SK-N-SH treated with all-trans-retinoic acid at 6 μM for 48 hours (cell line): ENCODE results near the gene TMEM31.

Source experiments
- CSDC2 ChIP-seq: fragments of 250-450 bp; sonication (Bioruptor Pico); IDR thresholded peaks from 2 replicates; pipeline ENCODE4 v1.5.0; 2020; ENCODE audit warnings: mild to moderate bottlenecking, moderate library complexity
- GLIS3 ChIP-seq: fragments of 250-450 bp; sonication (Bioruptor Pico); IDR thresholded peaks from 2 replicates; pipeline ENCODE4 v1.5.0; 2020; ENCODE audit warnings: mild to moderate bottlenecking, moderate library complexity
- ISL1 ChIP-seq: fragments of 250-450 bp; sonication (Bioruptor Pico); IDR thresholded peaks from 2 replicates; pipeline ENCODE4 v2.1.2; 2022; ENCODE audit warnings: mild to moderate bottlenecking, moderate library complexity
- OSR1 ChIP-seq: fragments of 250-450 bp; sonication (Bioruptor Pico); IDR thresholded peaks from 2 replicates; pipeline ENCODE4 v1.8.0; 2022; ENCODE audit warnings: moderate library complexity, mild to moderate bottlenecking, inconsistent platforms
- TSHZ2 ChIP-seq: fragments of 250-450 bp; sonication (Bioruptor Pico); IDR thresholded peaks from 2 replicates; pipeline ENCODE4 v1.5.0; 2020; ENCODE audit warnings: mild to moderate bottlenecking, moderate library complexity
- ZNF565 ChIP-seq: fragments of 450-650 bp; formaldehyde crosslinking; conservative IDR thresholded peaks from 2 replicates; pipeline ENCODE4 v1.5.0; 2020; ENCODE audit warnings: low read depth, mild to moderate bottlenecking, moderate library complexity
- TF ChIP-seq, protein P1 (sequence below): fragments of 250-450 bp; sonication (Bioruptor Pico); IDR thresholded peaks from 2 replicates; pipeline ENCODE4 v1.5.1; 2020; ENCODE audit warnings: low read depth, mild to moderate bottlenecking, moderate library complexity

GRCh38 chrX:103691059-103691458 lies 19.6 kb upstream of the TMEM31 start:
- TF ChIP-seq ZNF565 (CRISPR knock-in tag), result no peak
- no peak for TF ChIP-seq TSHZ2 (CRISPR knock-in tag)
- no peak for TF ChIP-seq OSR1 (CRISPR knock-in tag)
- no peak for TF ChIP-seq ISL1 (CRISPR knock-in tag)
- TF ChIP-seq, protein P1, sequence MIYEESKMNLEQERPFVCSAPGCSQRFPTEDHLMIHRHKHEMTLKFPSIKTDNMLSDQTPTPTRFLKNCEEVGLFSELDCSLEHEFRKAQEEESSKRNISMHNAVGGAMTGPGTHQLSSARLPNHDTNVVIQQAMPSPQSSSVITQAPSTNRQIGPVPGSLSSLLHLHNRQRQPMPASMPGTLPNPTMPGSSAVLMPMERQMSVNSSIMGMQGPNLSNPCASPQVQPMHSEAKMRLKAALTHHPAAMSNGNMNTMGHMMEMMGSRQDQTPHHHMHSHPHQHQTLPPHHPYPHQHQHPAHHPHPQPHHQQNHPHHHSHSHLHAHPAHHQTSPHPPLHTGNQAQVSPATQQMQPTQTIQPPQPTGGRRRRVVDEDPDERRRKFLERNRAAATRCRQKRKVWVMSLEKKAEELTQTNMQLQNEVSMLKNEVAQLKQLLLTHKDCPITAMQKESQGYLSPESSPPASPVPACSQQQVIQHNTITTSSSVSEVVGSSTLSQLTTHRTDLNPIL (CRISPR knock-in tag), result no peak
- TF ChIP-seq CSDC2 (CRISPR knock-in tag), result no peak
- TF ChIP-seq GLIS3 (CRISPR knock-in tag), result no peak
